ENCODE data around the gene CLIP4. TPM values are rescaled to one million over a fixed set of nuclear protein-coding genes. Genes with fewer than 3 reads are reported as not detected.

The CLIP4 gene
- polyA plus RNA-seq, 3 donors: 4.9 to 20.4 (median 11.3) TPM

- H3K27ac ChIP-seq (ENCODE audit: low read depth, low read length): no peak overlapping the region
- WGBS, 3 donors: 84 to 92% (median 92%) methylated on average over 2 of the region's 2 CpGs
Observed at GRCh38 chr2:29120846-29121245, 5.6 kb downstream of the CLIP4 start.

- no peak overlapping the region for H3K27ac ChIP-seq (ENCODE audit: low read depth, low read length)
- 83 to 93% (median 90%) methylated on average over 3 of the region's 3 CpGs for WGBS, 3 donors
Observed at GRCh38 chr2:29123617-29124349, 8.6 kb downstream of the CLIP4 start.

- WGBS, 3 donors: 81 to 89% (median 85%) methylated on average over 1 of the region's 1 CpG
- H3K27ac ChIP-seq (ENCODE audit: low read depth, low read length): no peak overlapping the region
Observed at GRCh38 chr2:29124504-29124903, 9.3 kb downstream of the CLIP4 start.

- H3K27ac ChIP-seq (ENCODE audit: low read depth, low read length): no peak overlapping the region
- WGBS, 3 donors: 42 to 80% (median 58%) methylated on average over 2 of the region's 2 CpGs
Observed at GRCh38 chr2:29129586-29130281, 14.5 kb downstream of the CLIP4 start.

GRCh38 chr2:29130295-29130694 lies 15.1 kb downstream of the CLIP4 start:
- H3K27ac ChIP-seq (ENCODE audit: low read depth, low read length): no peak overlapping the region
- 51 to 63% (median 56%) methylated on average over 2 of the region's 2 CpGs for WGBS, 3 donors

DNA sequence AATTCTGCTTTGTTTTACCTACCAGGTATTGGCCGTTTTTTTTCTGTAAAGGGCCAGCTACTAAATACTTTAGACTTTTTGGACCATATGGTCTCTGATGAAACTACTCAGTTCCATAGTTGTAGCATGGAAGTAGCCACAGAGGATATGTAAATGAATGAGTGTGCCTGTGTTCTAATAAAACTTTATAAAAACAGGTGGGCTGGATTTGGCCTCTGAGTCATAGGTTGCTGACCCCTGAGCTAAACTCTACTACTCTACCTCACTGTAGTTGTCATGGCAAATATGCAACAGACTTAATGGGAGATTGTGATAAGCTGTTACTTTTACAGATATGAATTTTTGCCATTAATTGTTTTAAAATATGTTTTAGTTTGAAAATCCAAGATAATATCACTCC lies 19.7 kb downstream of the CLIP4 start:
- H3K27ac ChIP-seq (ENCODE audit: low read depth, low read length): no peak overlapping the region
- WGBS, 3 donors: 82 to 93% (median 90%) methylated on average over 1 of the region's 1 CpG

- WGBS, 3 donors: 93 to 98% (median 94%) methylated on average over 3 of the region's 3 CpGs
Observed at GRCh38 chr2:29139152-29139551, 23.9 kb downstream of the CLIP4 start.

GRCh38 chr2:29139731-29140130 lies 24.5 kb downstream of the CLIP4 start:
- WGBS, 3 donors: 56 to 66% (median 64%) methylated on average over 1 of the region's 1 CpG
- no peak overlapping the region for H3K27ac ChIP-seq (ENCODE audit: low read depth, low read length)

More at GRCh38 chr2:29139152-29139551, 23.9 kb downstream of the CLIP4 start:
- no peak overlapping the region for H3K27ac ChIP-seq (ENCODE audit: low read depth, low read length)

DNA sequence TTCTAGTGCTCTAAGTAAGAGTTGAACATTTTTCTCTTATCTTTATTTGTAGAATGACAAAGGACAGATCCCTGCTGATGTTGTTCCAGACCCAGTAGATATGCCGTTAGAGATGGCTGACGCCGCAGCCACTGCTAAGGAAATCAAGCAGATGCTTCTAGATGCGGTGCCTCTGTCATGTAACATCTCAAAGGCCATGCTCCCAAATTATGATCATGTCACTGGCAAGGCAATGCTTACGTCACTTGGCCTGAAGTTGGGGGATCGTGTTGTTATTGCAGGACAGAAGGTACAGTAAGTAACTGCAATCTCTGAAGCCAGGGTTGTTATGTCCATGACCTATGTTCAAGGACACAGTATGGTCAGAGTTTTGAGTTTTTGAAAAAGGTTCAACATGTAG lies 28.4 kb downstream of the CLIP4 start:
- H3K27ac ChIP-seq (ENCODE audit: low read depth, low read length): no peak overlapping the region
- WGBS, 3 donors: 81 to 88% (median 87%) methylated on average over 6 of the region's 6 CpGs

DNA sequence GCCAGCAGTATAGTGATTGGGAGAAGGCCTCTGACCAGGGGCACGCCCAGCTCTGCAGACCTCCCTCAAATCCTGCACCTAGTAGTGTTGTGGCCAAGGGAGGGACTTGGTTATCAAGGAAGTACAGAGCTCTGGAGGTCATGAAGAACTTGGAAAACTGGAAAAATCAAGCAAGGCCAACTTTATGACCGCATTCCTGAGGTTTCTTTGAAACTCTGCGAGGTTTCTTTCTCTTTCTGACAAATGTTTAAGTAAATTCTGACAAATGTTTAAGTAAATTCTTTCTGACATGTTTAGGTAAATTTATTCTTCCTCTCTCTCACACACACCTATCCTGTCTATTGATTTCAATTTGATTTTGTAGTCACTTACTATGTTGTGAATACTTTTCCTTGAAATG lies 31.0 kb downstream of the CLIP4 start:
- H3K27ac ChIP-seq (ENCODE audit: low read depth, low read length): no peak overlapping the region
- 86 to 93% (median 88%) methylated on average over 3 of the region's 3 CpGs for WGBS, 3 donors

DNA sequence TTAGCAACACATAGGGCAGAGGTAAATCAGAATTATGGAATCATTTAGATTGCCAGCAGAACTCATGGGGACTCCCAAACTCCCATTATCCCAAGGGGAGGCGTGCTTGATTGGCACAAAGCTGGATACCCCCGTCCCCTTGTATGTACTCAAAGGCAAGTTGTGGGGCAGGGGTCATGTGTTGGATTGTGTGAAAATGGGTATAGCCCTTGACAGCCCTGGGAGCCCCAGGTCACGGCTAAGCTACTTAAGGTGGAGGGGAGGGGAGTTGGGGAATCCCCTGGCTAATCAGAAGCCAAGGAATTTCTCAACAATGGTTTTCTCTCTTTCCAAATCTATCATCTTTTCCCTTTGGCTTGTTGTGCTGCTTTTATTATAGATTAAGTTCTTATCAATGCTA lies 32.7 kb downstream of the CLIP4 start:
- 75 to 81% (median 80%) methylated on average over 3 of the region's 3 CpGs for WGBS, 3 donors
- no peak overlapping the region for H3K27ac ChIP-seq (ENCODE audit: low read depth, low read length)

DNA sequence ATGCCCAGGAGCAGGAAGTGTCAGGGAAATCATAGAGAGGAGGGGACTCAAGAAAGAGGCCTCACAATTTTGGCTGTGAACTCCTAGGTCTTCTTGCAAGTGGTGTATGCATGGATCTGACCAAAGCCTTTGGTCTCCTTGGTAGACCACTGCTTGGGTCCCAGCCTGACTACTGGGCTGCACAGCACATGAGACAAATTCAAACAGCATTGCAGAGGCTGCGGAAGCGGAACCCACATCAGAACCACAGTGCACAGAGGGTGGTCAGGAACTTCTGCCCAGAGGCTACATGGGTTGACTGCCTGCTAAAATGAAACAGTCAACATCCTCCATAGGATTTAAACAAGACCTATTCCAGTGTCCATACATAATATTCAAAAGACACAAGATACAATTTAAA lies 39.4 kb downstream of the CLIP4 start:
- H3K27ac ChIP-seq (ENCODE audit: low read depth, low read length): no peak overlapping the region
- 96 to 100% (median 97%) methylated on average over 2 of the region's 2 CpGs for WGBS, 3 donors

DNA sequence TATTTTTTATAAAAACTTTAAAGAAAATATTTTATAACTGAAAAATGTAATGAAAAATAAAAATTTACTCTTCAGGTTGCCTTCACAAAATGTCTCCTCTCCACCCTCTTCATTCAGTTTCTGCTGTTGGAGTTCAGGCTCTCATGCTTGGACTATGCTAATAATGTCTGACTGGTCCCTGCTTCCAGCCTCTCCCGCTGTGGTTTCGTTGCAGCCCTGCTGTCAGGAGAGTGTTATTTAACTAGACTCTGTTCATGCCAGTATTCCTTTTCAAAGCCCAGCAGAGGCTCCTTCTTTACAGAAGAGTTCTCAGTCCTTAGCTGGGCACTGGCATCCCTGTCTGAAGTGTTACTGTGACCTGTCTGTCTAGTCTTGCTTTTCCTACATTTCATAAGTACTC lies 40.4 kb downstream of the CLIP4 start:
- WGBS, 3 donors: 48 to 90% (median 80%) methylated on average over 2 of the region's 2 CpGs
- no peak overlapping the region for H3K27ac ChIP-seq (ENCODE audit: low read depth, low read length)

GRCh38 chr2:29157131-29157530 lies 41.9 kb downstream of the CLIP4 start:
- no peak overlapping the region for H3K27ac ChIP-seq (ENCODE audit: low read depth, low read length)
- 74 to 86% (median 77%) methylated on average over 4 of the region's 4 CpGs for WGBS, 3 donors

DNA sequence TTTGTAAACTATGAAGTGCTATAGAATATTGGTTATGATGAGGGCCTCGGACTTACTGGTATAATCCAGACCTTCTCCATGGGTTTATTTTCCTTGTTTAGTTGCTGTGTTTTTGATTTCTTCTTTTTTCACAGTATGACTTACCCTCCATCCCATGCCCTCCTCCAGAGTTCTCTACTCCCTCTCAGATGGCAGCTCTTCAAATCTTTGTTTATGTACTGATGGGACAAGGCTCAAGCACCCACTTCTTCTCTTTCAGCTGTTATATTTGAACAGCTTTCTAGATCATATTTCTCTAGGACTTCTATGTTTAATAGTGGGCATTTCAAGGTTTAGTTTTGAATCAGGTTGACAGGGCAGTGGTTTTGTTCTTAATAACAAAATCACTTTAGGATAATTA lies 43.9 kb downstream of the CLIP4 start:
- WGBS, 3 donors: 38 to 95% (median 45%) methylated on average over 1 of the region's 1 CpG
- no peak overlapping the region for H3K27ac ChIP-seq (ENCODE audit: low read depth, low read length)

DNA sequence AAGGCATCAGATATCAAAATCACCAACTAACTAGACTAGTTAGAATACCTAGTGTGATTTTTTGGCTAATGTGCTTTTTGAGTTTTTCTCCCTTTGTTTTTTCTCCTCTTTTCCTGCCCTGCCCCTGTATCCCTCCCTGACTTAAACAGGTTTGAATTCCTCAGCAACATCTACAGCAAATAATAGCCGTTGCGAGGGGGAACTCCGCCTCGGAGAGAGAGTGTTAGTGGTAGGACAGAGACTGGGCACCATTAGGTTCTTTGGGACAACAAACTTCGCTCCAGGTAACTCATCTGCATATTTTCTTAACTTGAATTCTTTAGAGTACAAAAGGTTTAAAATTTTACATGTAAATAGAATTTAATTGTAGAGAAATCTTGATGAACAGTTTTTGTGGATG lies 45.0 kb downstream of the CLIP4 start:
- WGBS, 3 donors: 69 to 92% (median 90%) methylated on average over 5 of the region's 5 CpGs
- H3K27ac ChIP-seq (ENCODE audit: low read depth, low read length): no peak overlapping the region

- 78 to 90% (median 82%) methylated on average over 1 of the region's 1 CpG for WGBS, 3 donors
- no peak overlapping the region for H3K27ac ChIP-seq (ENCODE audit: low read depth, low read length)
Observed at GRCh38 chr2:29162204-29162928, 47.2 kb downstream of the CLIP4 start.

GRCh38 chr2:29164091-29164846 lies 49.1 kb downstream of the CLIP4 start:
- WGBS, 3 donors: 87 to 92% (median 87%) methylated on average over 5 of the region's 5 CpGs
- no peak overlapping the region for H3K27ac ChIP-seq (ENCODE audit: low read depth, low read length)

Measured in adipose tissue (tissue), 3 donors.